Choroid plexus epithelial cell (primary cell): ENCODE measurements around the gene CEMIP2.

Experiments used
- DNase-seq: peaks from one replicate; pipeline ENCODE4 v3.0.0-alpha.2; 2010; ENCODE audit warnings: low read depth
- H3K4me3 ChIP-seq: 2 replicates; pipeline ENCODE4 v1.5.1; 2011; ENCODE audit warnings: low read depth, mild to moderate bottlenecking, control low read depth, low read length, moderate library complexity
- CTCF ChIP-seq: conservative IDR thresholded peaks from 2 replicates; pipeline ENCODE4 v1.5.1; 2011; ENCODE audit warnings: low read depth, mild to moderate bottlenecking, control low read depth, inconsistent platforms, low read length, moderate library complexity

Gene CEMIP2

GRCh38 chr9:71791875-71792274 lies 23.6 kb upstream of the CEMIP2 start:
- TF ChIP-seq CTCF = no peak
- DNase-seq = no peak
- H3K4me3 ChIP-seq = no peak overlapping the region

- H3K4me3 ChIP-seq = no peak overlapping the region
- TF ChIP-seq CTCF = no peak
- no peak for DNase-seq
Measured at GRCh38 chr9:71790296-71790695, 22.0 kb upstream of the CEMIP2 start.

GRCh38 chr9:71783120-71783523 lies 14.8 kb upstream of the CEMIP2 start:
- no peak for DNase-seq
- TF ChIP-seq CTCF = no peak
- H3K4me3 ChIP-seq = no peak overlapping the region

GRCh38 chr9:71781391-71781790 lies 13.1 kb upstream of the CEMIP2 start:
- no peak for TF ChIP-seq CTCF
- no peak for DNase-seq
- H3K4me3 ChIP-seq = no peak overlapping the region

GRCh38 chr9:71780953-71781352 lies 12.6 kb upstream of the CEMIP2 start:
- no peak for DNase-seq
- H3K4me3 ChIP-seq = no peak overlapping the region
- TF ChIP-seq CTCF = no peak

- TF ChIP-seq CTCF = no peak
- H3K4me3 ChIP-seq = no peak overlapping the region
- DNase-seq = no peak
Measured at GRCh38 chr9:71778085-71778484, 9.8 kb upstream of the CEMIP2 start.

GRCh38 chr9:71774920-71775319 lies 6.6 kb upstream of the CEMIP2 start:
- DNase-seq = no peak
- H3K4me3 ChIP-seq = no peak overlapping the region
- no peak for TF ChIP-seq CTCF
